ENCODE results near the gene PRR12. TPM values are rescaled to one million over a fixed set of nuclear protein-coding genes. Genes with fewer than 3 reads are reported as not detected.

Gene PRR12
- total and polyA plus RNA-seq, 2 donors (not counting 1 experiment from before 2014, with no cell fraction given): 8.4 to 70.7 TPM

DNA sequence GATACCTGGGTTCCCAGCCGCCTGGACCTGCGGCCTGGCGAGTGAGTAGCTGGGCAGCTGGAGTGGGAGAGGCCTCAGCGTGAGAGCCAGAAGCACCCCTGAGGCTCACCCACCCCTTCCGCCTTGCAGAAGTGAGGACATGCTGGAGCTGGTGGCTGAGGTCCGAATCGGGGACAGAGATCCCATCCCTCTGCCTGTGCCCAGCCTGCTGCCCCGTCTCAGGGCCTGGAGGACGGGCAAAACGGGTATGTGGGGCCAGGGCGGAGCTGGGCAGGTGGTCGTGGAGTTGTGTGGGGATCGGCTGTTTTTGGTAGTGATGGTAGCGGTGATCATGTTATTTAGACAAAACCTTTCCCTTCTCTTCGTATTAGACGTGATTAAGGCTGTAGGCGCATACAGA lies 55.6 kb downstream of the PRR12 start:
- no peak for TF ChIP-seq EZH2 (IDR thresholded peaks at IDR 0.05; ENCODE audit: borderline replicate concordance, insufficient read depth, low read depth, low read length, poor library complexity, severe bottlenecking)
- Histone ChIP-seq H2AFZ (ENCODE audit: insufficient read depth, low read depth, low read length, poor library complexity, severe bottlenecking) (no peak overlapping the region), H3K9me3 (ENCODE audit: control extremely low read depth in 1 of 3, control insufficient read depth in 2 of 3, insufficient read depth in 1 of 3, low read length in 2 of 3) (no peaks in the 10 kb centered on the region), H3K4me2 (replicated peaks; ENCODE audit: low read depth, low read length, poor library complexity, severe bottlenecking) (no peak overlapping the region), H3K79me2 (ENCODE audit: control insufficient read depth, insufficient read depth, low read length) (peaks cover 58% of the 10 kb centered on the region), H3K27me3 (replicated peaks in 1 of 4; ENCODE audit: control extremely low read depth in 1 of 4, control insufficient read depth in 3 of 4, insufficient read depth in 4 of 4, low read length in 3 of 4) (no peaks in the 10 kb centered on the region), H3K36me3 (replicated peaks in 1 of 2; ENCODE audit: control extremely low read depth in 1 of 2, control insufficient read depth in 1 of 2, extremely low read depth in 1 of 2, insufficient read depth in 2 of 2, low read length in 1 of 2) (peaks cover 0 to 50% of the 10 kb centered on the region in 2 experiments), H3K9ac (ENCODE audit: low read length) (no peak overlapping the region), H4K20me1 (ENCODE audit: control insufficient read depth, insufficient read depth, low read length, poor library complexity, severe bottlenecking) (peaks cover 38% of the 10 kb centered on the region), H3K4me1 (ENCODE audit: control insufficient read depth in 2 of 2, insufficient read depth in 2 of 2, low read length in 2 of 2) (peaks cover 12 to 24% of the 10 kb centered on the region in 2 donors), H3K27ac (ENCODE audit: low read length in 2 of 2) (no peak overlapping the region), H3K4me3 (ENCODE audit: control extremely low read depth in 1 of 5, extremely low read depth in 1 of 5, insufficient read depth in 1 of 5, low read depth in 2 of 5, low read length in 4 of 5) (no peak overlapping the region)
- Mint-ChIP-seq H3K4me3 (no peak overlapping the region), H3K9me3 (ENCODE audit: insufficient read depth) (no peaks in the 10 kb centered on the region), H3K4me1 (peaks cover 29% of the 10 kb centered on the region), H3K27me3 (no peaks in the 10 kb centered on the region), H3K27ac (no peak overlapping the region)
- CTCF ChIA-PET: interaction anchor here (0.7 kb wide), 1 partner anchor 140 kb away, joined by 3 read pairs; no protein-coding TSS in a partner anchor
- intact Hi-C loops (cut with micrococcal nuclease): no loop called here
- ATAC-seq (ENCODE audit: low read depth) (no peak), DNase-seq (no peak)
- POLR2A ChIA-PET: no interaction called here
- WGBS (ENCODE audit: insufficient coverage): 100% methylated on average over 15 of the region's 17 CpGs

GRCh38 chr19:49651029-49651819 lies 60.2 kb downstream of the PRR12 start:
- H3K27me3 Mint-ChIP-seq: no peaks in the 10 kb centered on the region
- H3K4me1 ChIP-seq (ENCODE audit: control insufficient read depth in 2 of 2, insufficient read depth in 2 of 2, low read length in 2 of 2): no peaks in the 10 kb centered on the region
- H3K4me3 Mint-ChIP-seq: no peak overlapping the region
- ChIA-PET CTCF (no interaction called here), POLR2A (no interaction called here)
- H3K36me3 ChIP-seq (replicated peaks in 1 of 2; ENCODE audit: control extremely low read depth in 1 of 2, control insufficient read depth in 1 of 2, extremely low read depth in 1 of 2, insufficient read depth in 2 of 2, low read length in 1 of 2): peaks cover 0 to 70% of the 10 kb centered on the region in 2 experiments
- H3K9ac ChIP-seq (ENCODE audit: low read length): no peak overlapping the region
- no peak overlapping the region for H2AFZ ChIP-seq (ENCODE audit: insufficient read depth, low read depth, low read length, poor library complexity, severe bottlenecking)
- 98% methylated on average over 64 of the region's 72 CpGs for WGBS (ENCODE audit: insufficient coverage)
- H3K4me3 ChIP-seq (ENCODE audit: control extremely low read depth in 1 of 5, extremely low read depth in 1 of 5, insufficient read depth in 1 of 5, low read depth in 2 of 5, low read length in 4 of 5): no peak overlapping the region
- peaks cover 31% of the 10 kb centered on the region for H3K79me2 ChIP-seq (ENCODE audit: control insufficient read depth, insufficient read depth, low read length)
- ATAC-seq (ENCODE audit: low read depth): no peak
- H3K4me1 Mint-ChIP-seq: no peaks in the 10 kb centered on the region
- no peaks in the 10 kb centered on the region for H3K9me3 Mint-ChIP-seq (ENCODE audit: insufficient read depth)
- no peak overlapping the region for H3K4me2 ChIP-seq (replicated peaks; ENCODE audit: low read depth, low read length, poor library complexity, severe bottlenecking)
- DNase-seq: no peak
- intact Hi-C loops (cut with micrococcal nuclease): no loop called here
- no peaks in the 10 kb centered on the region for H3K27me3 ChIP-seq (replicated peaks in 1 of 4; ENCODE audit: control extremely low read depth in 1 of 4, control insufficient read depth in 3 of 4, insufficient read depth in 4 of 4, low read length in 3 of 4)
- no peak overlapping the region for H3K27ac ChIP-seq (ENCODE audit: low read length in 2 of 2)
- peaks cover 0 to 4% (median 0%) of the 10 kb centered on the region in 3 donors for H3K9me3 ChIP-seq (ENCODE audit: control extremely low read depth in 1 of 3, control insufficient read depth in 2 of 3, insufficient read depth in 1 of 3, low read length in 2 of 3)
- H3K27ac Mint-ChIP-seq: no peak overlapping the region
- TF ChIP-seq, protein P1, sequence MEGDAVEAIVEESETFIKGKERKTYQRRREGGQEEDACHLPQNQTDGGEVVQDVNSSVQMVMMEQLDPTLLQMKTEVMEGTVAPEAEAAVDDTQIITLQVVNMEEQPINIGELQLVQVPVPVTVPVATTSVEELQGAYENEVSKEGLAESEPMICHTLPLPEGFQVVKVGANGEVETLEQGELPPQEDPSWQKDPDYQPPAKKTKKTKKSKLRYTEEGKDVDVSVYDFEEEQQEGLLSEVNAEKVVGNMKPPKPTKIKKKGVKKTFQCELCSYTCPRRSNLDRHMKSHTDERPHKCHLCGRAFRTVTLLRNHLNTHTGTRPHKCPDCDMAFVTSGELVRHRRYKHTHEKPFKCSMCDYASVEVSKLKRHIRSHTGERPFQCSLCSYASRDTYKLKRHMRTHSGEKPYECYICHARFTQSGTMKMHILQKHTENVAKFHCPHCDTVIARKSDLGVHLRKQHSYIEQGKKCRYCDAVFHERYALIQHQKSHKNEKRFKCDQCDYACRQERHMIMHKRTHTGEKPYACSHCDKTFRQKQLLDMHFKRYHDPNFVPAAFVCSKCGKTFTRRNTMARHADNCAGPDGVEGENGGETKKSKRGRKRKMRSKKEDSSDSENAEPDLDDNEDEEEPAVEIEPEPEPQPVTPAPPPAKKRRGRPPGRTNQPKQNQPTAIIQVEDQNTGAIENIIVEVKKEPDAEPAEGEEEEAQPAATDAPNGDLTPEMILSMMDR (IDR thresholded peaks at IDR 0.05): no peak
- no peak for TF ChIP-seq EZH2 (IDR thresholded peaks at IDR 0.05; ENCODE audit: borderline replicate concordance, insufficient read depth, low read depth, low read length, poor library complexity, severe bottlenecking)
- H4K20me1 ChIP-seq (ENCODE audit: control insufficient read depth, insufficient read depth, low read length, poor library complexity, severe bottlenecking): peaks cover 44% of the 10 kb centered on the region
